Hepatocyte (in vitro differentiated cells): ENCODE measurements around the gene AGFG2. TPM values are rescaled to one million over a fixed set of nuclear protein-coding genes. Genes with fewer than 3 reads are reported as not detected.

Source experiments
- DNase-seq: peaks from one replicate; pipeline ENCODE4 v3.0.0-alpha.2; 2016; ENCODE audit warnings: low spot score
- H2AFZ ChIP-seq: fragments of 200-600 bp; sonication (generic); 2 replicates; pipeline ENCODE4 v1.6.0; 2016; ENCODE audit warnings: antibody characterized with exemption, mild to moderate bottlenecking
- H3K27ac ChIP-seq: fragments of 200-600 bp; sonication (generic); 2 replicates; pipeline ENCODE4 v1.5.1; 2016; ENCODE audit warnings: mild to moderate bottlenecking
- H3K27me3 ChIP-seq: fragments of 200-600 bp; sonication (generic); 2 replicates; pipeline ENCODE4 v1.6.1; 2016
- H3K36me3 ChIP-seq: fragments of 200-600 bp; sonication (generic); replicated peaks from 2 replicates; pipeline ENCODE4 v1.5.1; 2016; ENCODE audit warnings: low read depth; ENCODE audit not compliant: insufficient read depth
- H3K4me1 ChIP-seq: fragments of 200-600 bp; sonication (generic); 2 replicates; pipeline ENCODE4 v1.5.1; 2016; ENCODE audit warnings: mild to moderate bottlenecking, moderate library complexity; ENCODE audit not compliant: insufficient read depth
- H3K4me2 ChIP-seq: fragments of 200-600 bp; sonication (generic); 2 replicates; pipeline ENCODE4 v1.6.0; 2016
- H3K4me3 ChIP-seq: fragments of 200-600 bp; sonication (generic); 2 replicates; pipeline ENCODE4 v1.5.1; 2016; ENCODE audit warnings: mild to moderate bottlenecking
- H3K79me2 ChIP-seq: fragments of 200-600 bp; sonication (generic); 2 replicates; pipeline ENCODE4 v1.6.0; 2017; ENCODE audit warnings: mild to moderate bottlenecking
- H3K9me2 ChIP-seq: fragments of 200-600 bp; sonication (generic); replicated peaks from 2 replicates; pipeline ENCODE4 v1.6.0; 2017; ENCODE audit warnings: mild to moderate bottlenecking; ENCODE audit not compliant: insufficient read depth
- H3K9me3 ChIP-seq: fragments of 200-600 bp; sonication (generic); 2 replicates; pipeline ENCODE4 v1.5.1; 2016; ENCODE audit warnings: low read depth, mild to moderate bottlenecking
- H4K20me1 ChIP-seq: fragments of 200-600 bp; sonication (generic); 2 replicates; pipeline ENCODE4 v1.6.0; 2016; ENCODE audit warnings: mild to moderate bottlenecking; ENCODE audit not compliant: insufficient read depth, poor library complexity, severe bottlenecking
- EZH2 ChIP-seq: fragments of 200-600 bp; sonication (generic); IDR thresholded peaks from 2 replicates; pipeline ENCODE4 v1.6.1; 2016; ENCODE audit warnings: antibody characterized with exemption, mild to moderate bottlenecking, borderline replicate concordance
- EZH2phosphoT487 ChIP-seq: fragments of 200-600 bp; sonication (generic); IDR thresholded peaks from one replicate; pipeline ENCODE4 v1.6.1; 2018; ENCODE audit warnings: antibody characterized with exemption, mild to moderate bottlenecking, low read depth, moderate library complexity; ENCODE audit not compliant: unreplicated experiment, severe bottlenecking
- WGBS: methylation state at CpG from one replicate; pipeline ENCODE4 v1.1.6; 2016; ENCODE audit warnings: low lambda C conversion rate; ENCODE audit errors: missing lambda C conversion rate; 5-methylcytosine and 5-hydroxymethylcytosine counted together
- polyA plus RNA-seq: library from polyadenylated mRNA; unstranded; fragments of >200 nt; fragmentation: Nextera tagmentation; extraction: Ambion mirVana; gene quantifications from 2 replicates; pipeline ENCODE4 v1.2.1, GENCODE V29; 2016
- total RNA-seq: library from RNA; depleted of rRNA; stranded (reverse); fragments of >200 nt; gene quantifications from 2 replicates; pipeline ENCODE4 v1.2.3, GENCODE V29; 2014
- TF ChIP-seq, protein P1 (sequence below): fragments of 200-600 bp; sonication (generic); IDR thresholded peaks from 2 replicates; pipeline ENCODE4 v1.5.1; 2016; ENCODE audit warnings: antibody characterized with exemption, mild to moderate bottlenecking; ENCODE audit not compliant: poor library complexity

The AGFG2 gene, protein sequence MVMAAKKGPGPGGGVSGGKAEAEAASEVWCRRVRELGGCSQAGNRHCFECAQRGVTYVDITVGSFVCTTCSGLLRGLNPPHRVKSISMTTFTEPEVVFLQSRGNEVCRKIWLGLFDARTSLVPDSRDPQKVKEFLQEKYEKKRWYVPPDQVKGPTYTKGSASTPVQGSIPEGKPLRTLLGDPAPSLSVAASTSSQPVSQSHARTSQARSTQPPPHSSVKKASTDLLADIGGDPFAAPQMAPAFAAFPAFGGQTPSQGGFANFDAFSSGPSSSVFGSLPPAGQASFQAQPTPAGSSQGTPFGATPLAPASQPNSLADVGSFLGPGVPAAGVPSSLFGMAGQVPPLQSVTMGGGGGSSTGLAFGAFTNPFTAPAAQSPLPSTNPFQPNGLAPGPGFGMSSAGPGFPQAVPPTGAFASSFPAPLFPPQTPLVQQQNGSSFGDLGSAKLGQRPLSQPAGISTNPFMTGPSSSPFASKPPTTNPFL
- total RNA-seq, result 32.8 and 38.6 TPM in 2 replicates
- 33.3 and 53.7 TPM in 2 replicates for polyA plus RNA-seq

DNA sequence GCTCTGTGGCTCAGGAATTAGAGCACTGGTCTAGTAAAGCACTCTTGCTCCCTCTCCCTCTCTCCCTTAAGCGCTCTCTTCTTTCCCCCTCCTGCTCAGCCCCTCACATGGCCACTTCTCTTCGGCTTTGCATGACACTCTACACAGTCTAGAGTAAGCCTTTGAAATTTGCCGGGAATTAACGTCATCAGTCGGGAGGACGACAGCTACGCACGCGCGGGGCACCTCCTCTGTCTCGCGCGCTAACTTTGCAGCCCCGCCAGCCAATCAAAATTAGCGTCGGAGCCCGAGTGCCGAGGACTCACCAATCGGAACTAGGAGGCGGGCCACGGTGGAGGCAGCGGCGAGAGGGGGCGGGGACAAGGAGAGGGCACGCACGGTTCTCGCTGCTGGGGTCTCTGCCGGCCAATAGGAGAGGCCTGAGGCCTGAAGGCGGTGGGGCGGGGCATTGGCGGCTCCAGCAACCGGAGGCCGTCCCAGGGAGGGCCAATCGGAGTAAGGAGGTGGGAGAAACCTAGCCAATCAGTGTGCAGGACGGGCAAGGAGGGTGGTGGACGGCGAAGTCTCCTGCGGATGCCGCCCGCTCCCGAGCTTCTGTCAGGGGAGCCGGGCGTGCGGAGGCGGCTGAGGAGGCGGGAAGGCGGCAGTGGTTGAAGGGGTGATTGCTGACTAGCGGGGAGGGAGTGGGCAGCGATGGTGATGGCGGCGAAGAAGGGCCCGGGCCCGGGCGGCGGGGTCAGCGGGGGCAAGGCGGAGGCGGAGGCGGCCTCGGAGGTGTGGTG, at the start of gene AGFG2:
AGFG2 (plus strand) TSS at position 550 of the 782 bp plus-strand sequence; CDS start at position 694, 144 bp downstream.
- no peaks in the 10 kb centered on the region for H3K27me3 ChIP-seq
- WGBS, result 1% methylated on average over 54 of the region's 60 CpGs
- peak within 1 kb of the TSS; percentile 9 for H3K4me3 ChIP-seq
- H3K9me3 ChIP-seq, result no peaks in the 10 kb centered on the region
- peak within 1 kb of the TSS; percentile 88 for H3K4me2 ChIP-seq
- no peaks in the 10 kb centered on the region for H4K20me1 ChIP-seq
- TF ChIP-seq EZH2 (no peak), EZH2phosphoT487 (no peak)
- TF ChIP-seq, protein P1, sequence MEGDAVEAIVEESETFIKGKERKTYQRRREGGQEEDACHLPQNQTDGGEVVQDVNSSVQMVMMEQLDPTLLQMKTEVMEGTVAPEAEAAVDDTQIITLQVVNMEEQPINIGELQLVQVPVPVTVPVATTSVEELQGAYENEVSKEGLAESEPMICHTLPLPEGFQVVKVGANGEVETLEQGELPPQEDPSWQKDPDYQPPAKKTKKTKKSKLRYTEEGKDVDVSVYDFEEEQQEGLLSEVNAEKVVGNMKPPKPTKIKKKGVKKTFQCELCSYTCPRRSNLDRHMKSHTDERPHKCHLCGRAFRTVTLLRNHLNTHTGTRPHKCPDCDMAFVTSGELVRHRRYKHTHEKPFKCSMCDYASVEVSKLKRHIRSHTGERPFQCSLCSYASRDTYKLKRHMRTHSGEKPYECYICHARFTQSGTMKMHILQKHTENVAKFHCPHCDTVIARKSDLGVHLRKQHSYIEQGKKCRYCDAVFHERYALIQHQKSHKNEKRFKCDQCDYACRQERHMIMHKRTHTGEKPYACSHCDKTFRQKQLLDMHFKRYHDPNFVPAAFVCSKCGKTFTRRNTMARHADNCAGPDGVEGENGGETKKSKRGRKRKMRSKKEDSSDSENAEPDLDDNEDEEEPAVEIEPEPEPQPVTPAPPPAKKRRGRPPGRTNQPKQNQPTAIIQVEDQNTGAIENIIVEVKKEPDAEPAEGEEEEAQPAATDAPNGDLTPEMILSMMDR, result no peak
- peak; percentile 100 for DNase-seq
- peak within 1 kb of the TSS; percentile 0 for H2AFZ ChIP-seq
- peaks cover 36% of the 10 kb centered on the region for H3K79me2 ChIP-seq
- H3K27ac ChIP-seq, result peak within 1 kb of the TSS; percentile 10
- no peaks in the 10 kb centered on the region for H3K36me3 ChIP-seq
- H3K4me1 ChIP-seq, result peaks cover 2% of the 10 kb centered on the region
- no peaks in the 10 kb centered on the region for H3K9me2 ChIP-seq

- H3K27ac ChIP-seq, result no peak overlapping the region
- H4K20me1 ChIP-seq, result no peaks in the 10 kb centered on the region
- peak; percentile 96 for DNase-seq
- no peak overlapping the region for H3K4me2 ChIP-seq
- no peak overlapping the region for H2AFZ ChIP-seq
- H3K9me2 ChIP-seq, result no peaks in the 10 kb centered on the region
- no peaks in the 10 kb centered on the region for H3K9me3 ChIP-seq
- peaks cover 5% of the 10 kb centered on the region for H3K4me1 ChIP-seq
- WGBS, result 53% methylated on average over 7 of the region's 9 CpGs
- no peak for TF ChIP-seq EZH2phosphoT487
- no peak for TF ChIP-seq EZH2
- TF ChIP-seq, protein P1, result no peak
- no peaks in the 10 kb centered on the region for H3K27me3 ChIP-seq
- no peaks in the 10 kb centered on the region for H3K79me2 ChIP-seq
- H3K4me3 ChIP-seq, result no peak overlapping the region
- no peaks in the 10 kb centered on the region for H3K36me3 ChIP-seq
These were observed 49.2 kb upstream of the AGFG2 start for GRCh38 chr7:100489824-100490223.

GRCh38 chr7:100490483-100491191, 48.4 kb upstream of the AGFG2 start:
- Histone ChIP-seq H3K4me2 (no peak overlapping the region), H3K4me1 (peaks cover 5% of the 10 kb centered on the region), H4K20me1 (no peaks in the 10 kb centered on the region), H3K79me2 (no peaks in the 10 kb centered on the region), H3K27me3 (no peaks in the 10 kb centered on the region), H3K9me3 (no peaks in the 10 kb centered on the region), H3K9me2 (no peaks in the 10 kb centered on the region), H2AFZ (no peak overlapping the region), H3K4me3 (no peak overlapping the region), H3K36me3 (no peaks in the 10 kb centered on the region), H3K27ac (no peak overlapping the region)
- 90% methylated on average over 25 of the region's 25 CpGs for WGBS
- TF ChIP-seq, protein P1, result no peak
- TF ChIP-seq EZH2 (no peak), EZH2phosphoT487 (no peak)
- no peak for DNase-seq
